Ascending aorta (tissue), 2 donors: ENCODE measurements around the gene TOX2. TPM values are rescaled to one million over a fixed set of nuclear protein-coding genes. Genes with fewer than 3 reads are reported as not detected.

Source experiments
- DNase-seq, 2 donors: peaks; one replicate each; pipeline ENCODE4 v3.0.0-alpha.2; 2019; ENCODE audit warnings: low spot score in 2 of 2
- H3K27ac ChIP-seq, 2 donors: fragments of 200-600 bp; sonication (generic); one replicate each; pipeline ENCODE4 v1.5.1; 2016 to 2017; ENCODE audit warnings: mild to moderate bottlenecking in 1 of 2
- H3K27me3 ChIP-seq: fragments of 200-600 bp; sonication (generic); one replicate; pipeline ENCODE4 v1.5.1; 2017
- H3K36me3 ChIP-seq, 2 donors: fragments of 200-600 bp; sonication (generic); one replicate each; pipeline ENCODE4 v1.5.1; 2016
- H3K4me1 ChIP-seq, 2 donors: fragments of 200-600 bp; sonication (generic); one replicate each; pipeline ENCODE4 v1.5.1; 2016 to 2017; ENCODE audit warnings: mild to moderate bottlenecking in 1 of 2
- H3K4me3 ChIP-seq, 2 donors: fragments of 200-600 bp; sonication (generic); one replicate each; pipeline ENCODE4 v1.5.1; 2016 to 2017; ENCODE audit warnings: mild to moderate bottlenecking in 1 of 2
- H3K9me3 ChIP-seq, 2 donors: fragments of 200-600 bp; sonication (generic); one replicate each; pipeline ENCODE4 v1.5.1; 2016
- CTCF ChIP-seq, 3 experiments: fragments of 200-600 bp in 2 of 3; fragments of 450-650 bp in 1 of 3; sonication (generic) in 2 of 3; IDR thresholded peaks; one replicate each; pipeline ENCODE4 v1.5.1; 2016 to 2019; ENCODE audit warnings: antibody characterized with exemption in 3 of 3, mild to moderate bottlenecking in 1 of 3, moderate library complexity in 1 of 3
- intact Hi-C: fragments of 100-400 bp; cut with DNase I; formaldehyde crosslinking; loops from one replicate; pipeline ENCODE4 v1.15.1; 2023
- total RNA-seq: library from RNA; depleted of rRNA; stranded (reverse); fragments of >200 nt; gene quantifications from one replicate; pipeline ENCODE4 v1.1.0, GENCODE V29; 2016

TOX2 gene
- total RNA-seq, 1 donor from 2014 or later = 47.0 TPM

DNA sequence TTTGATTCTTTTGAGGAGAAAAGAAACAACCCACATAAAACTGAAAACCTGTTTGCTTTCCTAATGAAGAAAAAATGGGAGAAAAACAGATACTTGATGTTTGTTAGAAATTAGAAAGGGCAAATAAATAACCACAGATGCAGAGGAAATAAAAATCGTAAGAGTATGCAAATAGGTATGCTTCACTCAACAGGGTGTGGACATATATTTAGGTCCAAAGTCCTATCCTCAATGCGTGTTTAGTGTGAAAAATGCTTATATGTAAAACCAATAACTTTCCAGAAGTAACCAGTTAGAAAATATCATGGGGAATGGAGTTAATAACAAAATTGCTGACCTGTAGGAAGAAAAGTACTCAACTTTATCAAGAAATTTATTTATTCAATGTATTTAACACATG, 135.7 kb downstream of the TOX2 start:
- Histone ChIP-seq H3K36me3 (peaks cover 0 to 8% of the 10 kb centered on the region in 2 donors), H3K4me1 (no peaks in the 10 kb centered on the region), H3K9me3 (no peaks in the 10 kb centered on the region), H3K27me3 (no peaks in the 10 kb centered on the region), H3K27ac (no peak overlapping the region), H3K4me3 (no peak overlapping the region)
- TF ChIP-seq CTCF (IDR thresholded peaks at IDR 0.05) = no peak
- intact Hi-C loops = no loop called here
- DNase-seq = no peak

GRCh38 chr20:44050925-44051660, 136.4 kb downstream of the TOX2 start:
- H3K27me3 ChIP-seq = no peaks in the 10 kb centered on the region
- no peaks in the 10 kb centered on the region for H3K4me1 ChIP-seq
- no peak for TF ChIP-seq CTCF (IDR thresholded peaks at IDR 0.05)
- no peak overlapping the region for H3K4me3 ChIP-seq
- no peak overlapping the region for H3K27ac ChIP-seq
- H3K36me3 ChIP-seq = peaks cover 0 to 8% of the 10 kb centered on the region in 2 donors
- intact Hi-C loops = no loop called here
- no peak for DNase-seq
- H3K9me3 ChIP-seq = no peaks in the 10 kb centered on the region

GRCh38 chr20:44051661-44052000, 137.0 kb downstream of the TOX2 start:
- Histone ChIP-seq H3K27ac (no peak overlapping the region), H3K4me3 (no peak overlapping the region), H3K36me3 (peaks cover 0 to 8% of the 10 kb centered on the region in 2 donors), H3K9me3 (no peaks in the 10 kb centered on the region), H3K4me1 (no peaks in the 10 kb centered on the region), H3K27me3 (no peaks in the 10 kb centered on the region)
- no peak for TF ChIP-seq CTCF (IDR thresholded peaks at IDR 0.05)
- DNase-seq = no peak
- intact Hi-C loops = no loop called here

GRCh38 chr20:44052166-44052565, 137.5 kb downstream of the TOX2 start:
- no peaks in the 10 kb centered on the region for H3K27me3 ChIP-seq
- no peak for DNase-seq

GRCh38 chr20:44053046-44053445, 138.4 kb downstream of the TOX2 start:
- Histone ChIP-seq H3K36me3 (peaks cover 0 to 8% of the 10 kb centered on the region in 2 donors), H3K9me3 (peaks cover 0 to 11% of the 10 kb centered on the region in 2 donors), H3K4me3 (no peak overlapping the region), H3K27ac (no peak overlapping the region), H3K4me1 (no peaks in the 10 kb centered on the region), H3K27me3 (no peaks in the 10 kb centered on the region)
- no peak for DNase-seq
- intact Hi-C loops = no loop called here
- no peak for TF ChIP-seq CTCF (IDR thresholded peaks at IDR 0.05)

More at GRCh38 chr20:44052166-44052565, 137.5 kb downstream of the TOX2 start:
- no peak for TF ChIP-seq CTCF (IDR thresholded peaks at IDR 0.05)
- Histone ChIP-seq H3K36me3 (peaks cover 0 to 8% of the 10 kb centered on the region in 2 donors), H3K4me3 (no peak overlapping the region), H3K27ac (no peak overlapping the region), H3K4me1 (no peaks in the 10 kb centered on the region), H3K9me3 (peaks cover 0 to 5% of the 10 kb centered on the region in 2 donors)
- intact Hi-C loops = no loop called here
